GM12801 (cell line): ENCODE measurements around the gene AP3S2.

ENCODE experiments used
- CTCF ChIP-seq: IDR thresholded peaks from one replicate; pipeline ENCODE4 v1.5.1; 2011; ENCODE audit warnings: control low read depth; ENCODE audit not compliant: insufficient read length; ENCODE audit errors: extremely low read depth

Gene AP3S2

GRCh38 chr15:89792106-89792805, 101.5 kb downstream of the AP3S2 start:
- TF ChIP-seq CTCF, result no peak

- TF ChIP-seq CTCF, result no peak
Measured at GRCh38 chr15:89790661-89791060, 103.1 kb downstream of the AP3S2 start.

- no peak for TF ChIP-seq CTCF
Measured at GRCh38 chr15:89790206-89790605, 103.6 kb downstream of the AP3S2 start.

GRCh38 chr15:89787944-89788343, 105.8 kb downstream of the AP3S2 start:
- no peak for TF ChIP-seq CTCF

- no peak for TF ChIP-seq CTCF
Measured at GRCh38 chr15:89785774-89786140, 108.0 kb downstream of the AP3S2 start.

- no peak for TF ChIP-seq CTCF
Measured at GRCh38 chr15:89785064-89785773, 108.6 kb downstream of the AP3S2 start.

- TF ChIP-seq CTCF, result no peak
Measured at GRCh38 chr15:89784686-89784960, 109.2 kb downstream of the AP3S2 start.
